ENCODE measurements around the gene OR51A2.

OR51A2 gene

DNA sequence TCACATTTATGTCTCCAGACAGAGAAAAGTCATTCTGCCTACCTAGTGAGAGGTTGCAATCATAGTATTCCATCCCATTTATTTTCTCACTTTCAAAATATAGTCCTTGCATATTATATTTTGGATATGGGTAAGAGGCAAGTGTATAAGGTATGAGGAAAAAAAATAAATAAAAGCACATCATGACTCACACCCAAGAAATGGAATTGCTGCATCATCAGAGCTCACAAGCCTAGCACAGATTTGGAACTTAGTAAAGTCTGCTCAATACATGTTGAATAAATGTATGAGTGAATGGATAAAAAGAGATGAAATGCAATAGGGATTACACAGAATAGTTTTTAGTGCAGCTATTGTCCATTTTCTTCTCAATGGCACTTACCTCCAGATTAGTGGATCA is 28.9 kb downstream of the OR51A2 start:
- DNase-seq (ENCODE audit: low read depth), result no peak
- H3K4me3 ChIP-seq (ENCODE audit: low read depth, low read length), result no peak overlapping the region
- no peak for TF ChIP-seq CTCF (IDR thresholded peaks at IDR 0.05; ENCODE audit: low read depth, low read length, missing control alignments)

- no peak within 1 kb of the TSS for H3K4me3 ChIP-seq (ENCODE audit: low read depth, low read length)
- DNase-seq (ENCODE audit: low read depth), result no peak
- TF ChIP-seq CTCF (IDR thresholded peaks at IDR 0.05; ENCODE audit: low read depth, low read length, missing control alignments), result no peak
Observed at GRCh38 chr11:4924239-4924638, 31.3 kb downstream of the OR51A2 start, which contains the start of gene OR51G1. TSS of gene OR51G1 (minus strand) at chr11:4924339. CDS start at chr11:4924339, 0 bp downstream.

- H3K4me3 ChIP-seq (ENCODE audit: low read depth, low read length), result no peak overlapping the region
- no peak for TF ChIP-seq CTCF (IDR thresholded peaks at IDR 0.05; ENCODE audit: low read depth, low read length, missing control alignments)
- no peak for DNase-seq (ENCODE audit: low read depth)
Observed at GRCh38 chr11:4922304-4922703, 33.2 kb downstream of the OR51A2 start.

- no peak overlapping the region for H3K4me3 ChIP-seq (ENCODE audit: low read depth, low read length)
- no peak for TF ChIP-seq CTCF (IDR thresholded peaks at IDR 0.05; ENCODE audit: low read depth, low read length, missing control alignments)
- no peak for DNase-seq (ENCODE audit: low read depth)
Observed at GRCh38 chr11:4921796-4922195, 33.7 kb downstream of the OR51A2 start.

GRCh38 chr11:4919250-4919649 is 36.3 kb downstream of the OR51A2 start, which contains the start of gene OR51G2:
TSS of gene OR51G2 (minus strand) at chr11:4919350. CDS start at chr11:4915663, 3,687 bp downstream.
- no peak for TF ChIP-seq CTCF (IDR thresholded peaks at IDR 0.05; ENCODE audit: low read depth, low read length, missing control alignments)
- DNase-seq (ENCODE audit: low read depth), result no peak
- no peak within 1 kb of the TSS for H3K4me3 ChIP-seq (ENCODE audit: low read depth, low read length)

GRCh38 chr11:4916581-4916980 is 38.9 kb downstream of the OR51A2 start:
- TF ChIP-seq CTCF (IDR thresholded peaks at IDR 0.05; ENCODE audit: low read depth, low read length, missing control alignments), result no peak
- no peak for DNase-seq (ENCODE audit: low read depth)
- no peak overlapping the region for H3K4me3 ChIP-seq (ENCODE audit: low read depth, low read length)

Measured in GM12864 (cell line).